ENCODE results near the gene RNASE9.
"Not testable (repeated sequence)": the region's sequence is repeated elsewhere in the genome, so short reads cannot be mapped to it uniquely, and the experiment has no call there.

RNASE9 gene

GRCh38 chr14:20515846-20516245 lies 45.0 kb downstream of the RNASE9 start:
- no peak for DNase-seq (ENCODE audit: low read depth)

GRCh38 chr14:20512177-20512905 lies 48.5 kb downstream of the RNASE9 start:
- no peak for DNase-seq (ENCODE audit: low read depth)

- no peak for DNase-seq (ENCODE audit: low read depth)
Measured at GRCh38 chr14:20508367-20508766, 52.5 kb downstream of the RNASE9 start.

- not testable (repeated sequence) for DNase-seq (ENCODE audit: low read depth)
Measured at GRCh38 chr14:20507537-20507936, 53.3 kb downstream of the RNASE9 start.

- not testable (repeated sequence) for DNase-seq (ENCODE audit: low read depth)
Measured at GRCh38 chr14:20506752-20507151, 54.1 kb downstream of the RNASE9 start.

- not testable (repeated sequence) for DNase-seq (ENCODE audit: low read depth)
Measured at GRCh38 chr14:20506276-20506675, 54.6 kb downstream of the RNASE9 start.

Data from activated T-cell treated with anti-CD3 and anti-CD28 coated beads for 48 hours (primary cell).